WTC11 (cell line): ENCODE results near the gene HRH3. TPM values are rescaled to one million over a fixed set of nuclear protein-coding genes. Genes with fewer than 3 reads are reported as not detected.

Experiments
- ATAC-seq: fragments of 200-7000 bp; cut with Tn5 transposase; 2 replicates; pipeline ENCODE4 v1.10.0; 2021; ENCODE audit warnings: mild to moderate bottlenecking, moderate library complexity
- CTCF ChIA-PET: fragments of 300-600 bp; sonication (Branson Sonifier 250); formaldehyde crosslinking; loops from one replicate; lab custom pipeline; 2021; ENCODE audit warnings: antibody characterized with exemption; lab: Charles Lee
- POLR2A ChIA-PET: fragments of 350-600 bp; sonication (Branson Sonifier 250); formaldehyde crosslinking; loops from one replicate; lab custom pipeline; 2021; ENCODE audit warnings: antibody characterized with exemption; lab: Charles Lee
- DNase-seq: peaks from one replicate; pipeline ENCODE4 v3.0.0; 2021; ENCODE audit warnings: low spot score
- H3K27ac Mint-ChIP-seq: 2 replicates; pipeline ENCODE4 v1.8.0; 2021; ENCODE audit warnings: mixed read lengths
- H3K27me3 Mint-ChIP-seq: 2 replicates; pipeline ENCODE4 v1.8.0; 2021; ENCODE audit warnings: low read depth, mild to moderate bottlenecking, moderate library complexity, mixed read lengths
- H3K36me3 Mint-ChIP-seq: 2 replicates; pipeline ENCODE4 v1.8.0; 2021; ENCODE audit warnings: mixed read lengths
- H3K4me1 Mint-ChIP-seq: 2 replicates; pipeline ENCODE4 v1.8.0; 2022; ENCODE audit warnings: mixed read lengths
- H3K4me3 Mint-ChIP-seq: 2 replicates; pipeline ENCODE4 v1.8.0; 2021; ENCODE audit warnings: mild to moderate bottlenecking, moderate library complexity, mixed read lengths
- H3K9me3 Mint-ChIP-seq: 2 replicates; pipeline ENCODE4 v1.8.0; 2021; ENCODE audit warnings: mixed read lengths
- ELF4 ChIP-seq: sonication (generic); formaldehyde crosslinking; IDR thresholded peaks from 2 replicates; pipeline ENCODE4 v1.8.1; 2022; ENCODE audit warnings: low read depth, mild to moderate bottlenecking, moderate library complexity, missing genetic modification reagents
- ETV6 ChIP-seq: sonication (generic); formaldehyde crosslinking; IDR thresholded peaks from 2 replicates; pipeline ENCODE4 v1.8.1; 2022; ENCODE audit warnings: mild to moderate bottlenecking, missing genetic modification reagents
- NFYB ChIP-seq: sonication (generic); formaldehyde crosslinking; conservative IDR thresholded peaks from 2 replicates; pipeline ENCODE4 v1.8.0; 2022; ENCODE audit warnings: low read depth, missing genetic modification reagents
- NR1H2 ChIP-seq: sonication (generic); formaldehyde crosslinking; IDR thresholded peaks from 2 replicates; pipeline ENCODE4 v1.9.0; 2021; ENCODE audit warnings: mild to moderate bottlenecking, moderate library complexity, missing genetic modification reagents
- RORB ChIP-seq: fragments of 250-450 bp; sonication (Bioruptor Pico); IDR thresholded peaks from 2 replicates; pipeline ENCODE4 v1.9.0; 2021; ENCODE audit warnings: mild to moderate bottlenecking
- TCF7 ChIP-seq: sonication (generic); formaldehyde crosslinking; IDR thresholded peaks from 2 replicates; pipeline ENCODE4 v1.8.0; 2022; ENCODE audit warnings: mild to moderate bottlenecking, low read depth, missing genetic modification reagents, moderate library complexity
- ZNF232 ChIP-seq: sonication (generic); formaldehyde crosslinking; IDR thresholded peaks from 2 replicates; pipeline ENCODE4 v1.8.0; 2022; ENCODE audit warnings: mild to moderate bottlenecking, missing genetic modification reagents
- ZNF396 ChIP-seq: fragments of 250-450 bp; sonication (Bioruptor Pico); IDR thresholded peaks from 2 replicates; pipeline ENCODE4 v1.8.0; 2021; ENCODE audit warnings: mild to moderate bottlenecking, moderate library complexity, borderline replicate concordance
- ZNF416 ChIP-seq: fragments of 250-450 bp; sonication (Bioruptor Pico); IDR thresholded peaks from 2 replicates; pipeline ENCODE4 v1.9.0; 2021; ENCODE audit warnings: mild to moderate bottlenecking, inconsistent platforms
- total RNA-seq: library from RNA; stranded (reverse); gene quantifications from 3 replicates; pipeline ENCODE4 v1.2.3, GENCODE V29; 2021
- TF ChIP-seq, protein P1 (sequence below): sonication (generic); formaldehyde crosslinking; IDR thresholded peaks from 2 replicates; pipeline ENCODE4 v1.8.1; 2023; ENCODE audit warnings: mild to moderate bottlenecking, missing genetic modification reagents
- TF ChIP-seq, protein P2 (sequence below): sonication (generic); formaldehyde crosslinking; IDR thresholded peaks from 2 replicates; pipeline ENCODE4 v1.8.1; 2023; ENCODE audit warnings: mild to moderate bottlenecking, missing genetic modification reagents, moderate library complexity
- TF ChIP-seq, protein P3 (sequence below): sonication (generic); formaldehyde crosslinking; IDR thresholded peaks from 2 replicates; pipeline ENCODE4 v1.8.0; 2022; ENCODE audit warnings: mild to moderate bottlenecking, missing genetic modification reagents
- TF ChIP-seq, protein P4 (sequence below): sonication (generic); formaldehyde crosslinking; IDR thresholded peaks from 2 replicates; pipeline ENCODE4 v1.8.1; 2022; ENCODE audit warnings: missing genetic modification reagents, borderline replicate concordance
- TF ChIP-seq, protein P5 (sequence below): sonication (generic); formaldehyde crosslinking; IDR thresholded peaks from 2 replicates; pipeline ENCODE4 v1.8.0; 2023; ENCODE audit warnings: mild to moderate bottlenecking, missing genetic modification reagents
- TF ChIP-seq, protein P6 (sequence below): sonication (generic); formaldehyde crosslinking; conservative IDR thresholded peaks from 2 replicates; pipeline ENCODE4 v1.8.1; 2022; ENCODE audit warnings: mild to moderate bottlenecking, missing genetic modification reagents

The HRH3 gene
- total RNA-seq, 1 experiment from 2014 or later = 3.3 TPM

DNA sequence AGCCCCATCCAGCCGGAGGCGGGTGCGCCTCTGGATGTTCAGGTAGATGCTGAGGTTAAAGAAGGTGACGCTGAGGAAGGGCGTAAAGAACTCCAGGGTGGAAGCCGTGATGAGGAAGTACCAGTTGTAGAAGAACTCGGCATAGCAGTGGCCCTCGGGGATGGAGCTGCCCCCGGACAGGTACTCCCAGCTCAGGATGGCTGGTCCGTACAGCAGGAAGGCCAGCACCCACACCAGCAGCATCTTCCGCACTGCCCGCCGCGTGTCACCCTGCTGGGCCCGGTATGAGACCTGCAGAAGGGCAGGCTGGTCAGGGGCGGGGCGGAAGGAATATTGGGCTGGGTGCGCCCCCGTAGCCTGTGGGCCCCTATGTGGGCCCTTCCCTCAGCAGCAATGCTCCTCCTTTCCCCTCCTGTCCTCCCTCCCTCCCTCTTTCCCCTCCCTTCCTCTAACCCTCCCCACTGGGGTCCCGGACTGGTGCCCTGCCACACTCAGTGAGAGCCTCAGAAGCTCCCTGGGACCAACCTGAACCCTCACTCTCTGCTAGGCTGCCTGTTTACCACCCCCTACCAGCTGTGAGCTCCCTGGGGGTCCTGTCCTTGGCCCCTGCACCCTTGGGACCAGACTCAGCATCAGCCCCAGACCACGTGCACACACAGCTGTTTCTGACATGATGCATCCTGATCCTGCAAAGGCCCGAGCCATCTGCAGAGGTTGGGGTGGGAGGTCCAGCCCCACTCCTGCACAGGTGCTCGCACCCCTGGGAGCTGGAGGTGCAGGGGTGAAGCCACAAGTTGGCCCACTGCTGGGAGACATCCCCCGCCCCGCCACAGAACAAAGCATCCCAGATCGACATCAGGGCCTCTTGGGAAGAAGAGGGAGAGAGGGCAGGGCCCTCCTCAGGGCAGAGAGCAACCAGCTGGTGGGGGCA lies 3.2 kb downstream of the HRH3 start:
- Mint-ChIP-seq H3K36me3 (no peaks in the 10 kb centered on the region), H3K4me3 (no peak overlapping the region), H3K4me1 (peaks cover 17% of the 10 kb centered on the region), H3K9me3 (no peaks in the 10 kb centered on the region), H3K27me3 (peaks cover 32% of the 10 kb centered on the region), H3K27ac (no peak overlapping the region)
- DNase-seq = no peak
- no peak for ATAC-seq
- ChIA-PET CTCF (interaction anchor here (2.2 kb wide), 1 partner anchor 60 kb away, joined by 6 read pairs; no protein-coding TSS in a partner anchor), POLR2A (no interaction called here)
- no peak for TF ChIP-seq ETV6 (CRISPR knock-in tag)
- TF ChIP-seq RORB = no peak
- TF ChIP-seq NFYB = no peak
- TF ChIP-seq, protein P1, sequence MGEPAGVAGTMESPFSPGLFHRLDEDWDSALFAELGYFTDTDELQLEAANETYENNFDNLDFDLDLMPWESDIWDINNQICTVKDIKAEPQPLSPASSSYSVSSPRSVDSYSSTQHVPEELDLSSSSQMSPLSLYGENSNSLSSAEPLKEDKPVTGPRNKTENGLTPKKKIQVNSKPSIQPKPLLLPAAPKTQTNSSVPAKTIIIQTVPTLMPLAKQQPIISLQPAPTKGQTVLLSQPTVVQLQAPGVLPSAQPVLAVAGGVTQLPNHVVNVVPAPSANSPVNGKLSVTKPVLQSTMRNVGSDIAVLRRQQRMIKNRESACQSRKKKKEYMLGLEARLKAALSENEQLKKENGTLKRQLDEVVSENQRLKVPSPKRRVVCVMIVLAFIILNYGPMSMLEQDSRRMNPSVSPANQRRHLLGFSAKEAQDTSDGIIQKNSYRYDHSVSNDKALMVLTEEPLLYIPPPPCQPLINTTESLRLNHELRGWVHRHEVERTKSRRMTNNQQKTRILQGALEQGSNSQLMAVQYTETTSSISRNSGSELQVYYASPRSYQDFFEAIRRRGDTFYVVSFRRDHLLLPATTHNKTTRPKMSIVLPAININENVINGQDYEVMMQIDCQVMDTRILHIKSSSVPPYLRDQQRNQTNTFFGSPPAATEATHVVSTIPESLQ (CRISPR knock-in tag) = no peak
- TF ChIP-seq, protein P2, sequence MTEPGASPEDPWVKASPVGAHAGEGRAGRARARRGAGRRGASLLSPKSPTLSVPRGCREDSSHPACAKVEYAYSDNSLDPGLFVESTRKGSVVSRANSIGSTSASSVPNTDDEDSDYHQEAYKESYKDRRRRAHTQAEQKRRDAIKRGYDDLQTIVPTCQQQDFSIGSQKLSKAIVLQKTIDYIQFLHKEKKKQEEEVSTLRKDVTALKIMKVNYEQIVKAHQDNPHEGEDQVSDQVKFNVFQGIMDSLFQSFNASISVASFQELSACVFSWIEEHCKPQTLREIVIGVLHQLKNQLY = no peak
- TF ChIP-seq ELF4 (CRISPR knock-in tag) = no peak
- TF ChIP-seq, protein P3, sequence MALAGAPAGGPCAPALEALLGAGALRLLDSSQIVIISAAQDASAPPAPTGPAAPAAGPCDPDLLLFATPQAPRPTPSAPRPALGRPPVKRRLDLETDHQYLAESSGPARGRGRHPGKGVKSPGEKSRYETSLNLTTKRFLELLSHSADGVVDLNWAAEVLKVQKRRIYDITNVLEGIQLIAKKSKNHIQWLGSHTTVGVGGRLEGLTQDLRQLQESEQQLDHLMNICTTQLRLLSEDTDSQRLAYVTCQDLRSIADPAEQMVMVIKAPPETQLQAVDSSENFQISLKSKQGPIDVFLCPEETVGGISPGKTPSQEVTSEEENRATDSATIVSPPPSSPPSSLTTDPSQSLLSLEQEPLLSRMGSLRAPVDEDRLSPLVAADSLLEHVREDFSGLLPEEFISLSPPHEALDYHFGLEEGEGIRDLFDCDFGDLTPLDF (CRISPR knock-in tag) = no peak
- TF ChIP-seq, all 79 proteins: peak for 0

DNA sequence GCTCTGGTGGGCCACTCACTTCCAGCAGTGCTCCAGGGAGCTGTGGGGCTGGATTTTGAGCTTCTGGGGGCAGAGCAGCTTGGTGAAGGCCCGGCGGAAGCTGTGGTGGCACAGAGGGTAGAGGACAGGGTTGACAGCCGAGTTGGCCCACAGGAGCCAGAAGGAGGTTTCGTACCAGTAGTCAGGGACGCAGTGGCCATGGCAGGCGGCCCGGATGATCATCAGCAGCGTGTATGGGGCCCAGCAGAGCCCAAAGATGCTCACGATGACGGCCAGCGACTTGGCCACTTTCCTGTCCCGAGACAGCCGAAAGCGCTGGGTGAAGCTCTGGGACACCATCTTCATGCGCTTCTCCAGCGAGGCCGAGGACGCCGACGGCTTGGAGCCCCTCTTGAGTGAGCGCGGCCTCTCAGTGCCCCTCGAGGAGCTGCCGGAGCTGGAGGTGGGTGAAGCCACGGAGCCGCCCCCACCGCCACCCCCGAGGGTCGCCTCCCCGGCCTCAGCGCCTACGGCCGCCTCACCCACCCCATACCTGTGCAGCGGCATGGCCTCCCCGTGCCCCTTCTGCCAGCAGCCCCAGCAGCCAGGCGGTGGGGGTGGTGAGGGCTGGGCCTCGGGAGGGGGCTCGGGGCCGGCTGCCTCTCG lies 4.0 kb downstream of the HRH3 start:
- Mint-ChIP-seq H3K36me3 (no peaks in the 10 kb centered on the region), H3K9me3 (no peaks in the 10 kb centered on the region), H3K27me3 (peaks cover 24% of the 10 kb centered on the region), H3K4me3 (no peak overlapping the region), H3K27ac (no peak overlapping the region), H3K4me1 (peaks cover 15% of the 10 kb centered on the region)
- ChIA-PET POLR2A (no interaction called here), CTCF (no interaction called here)
- DNase-seq (no peak), ATAC-seq (no peak)
- TF ChIP-seq NR1H2 (CRISPR knock-in tag) (no peak), ZNF396 (CRISPR knock-in tag) (no peak), TCF7 (CRISPR knock-in tag) (no peak), ZNF416 (no peak), ZNF232 (CRISPR knock-in tag) (no peak), NFYB (no peak)
- TF ChIP-seq, protein P1 (CRISPR knock-in tag) = no peak
- TF ChIP-seq, protein P4, sequence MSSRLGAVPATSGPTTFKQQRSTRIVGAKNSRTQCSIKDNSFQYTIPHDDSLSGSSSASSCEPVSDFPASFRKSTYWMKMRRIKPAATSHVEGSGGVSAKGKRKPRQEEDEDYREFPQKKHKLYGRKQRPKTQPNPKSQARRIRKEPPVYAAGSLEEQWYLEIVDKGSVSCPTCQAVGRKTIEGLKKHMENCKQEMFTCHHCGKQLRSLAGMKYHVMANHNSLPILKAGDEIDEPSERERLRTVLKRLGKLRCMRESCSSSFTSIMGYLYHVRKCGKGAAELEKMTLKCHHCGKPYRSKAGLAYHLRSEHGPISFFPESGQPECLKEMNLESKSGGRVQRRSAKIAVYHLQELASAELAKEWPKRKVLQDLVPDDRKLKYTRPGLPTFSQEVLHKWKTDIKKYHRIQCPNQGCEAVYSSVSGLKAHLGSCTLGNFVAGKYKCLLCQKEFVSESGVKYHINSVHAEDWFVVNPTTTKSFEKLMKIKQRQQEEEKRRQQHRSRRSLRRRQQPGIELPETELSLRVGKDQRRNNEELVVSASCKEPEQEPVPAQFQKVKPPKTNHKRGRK (CRISPR knock-in tag) = no peak
- TF ChIP-seq, protein P5, sequence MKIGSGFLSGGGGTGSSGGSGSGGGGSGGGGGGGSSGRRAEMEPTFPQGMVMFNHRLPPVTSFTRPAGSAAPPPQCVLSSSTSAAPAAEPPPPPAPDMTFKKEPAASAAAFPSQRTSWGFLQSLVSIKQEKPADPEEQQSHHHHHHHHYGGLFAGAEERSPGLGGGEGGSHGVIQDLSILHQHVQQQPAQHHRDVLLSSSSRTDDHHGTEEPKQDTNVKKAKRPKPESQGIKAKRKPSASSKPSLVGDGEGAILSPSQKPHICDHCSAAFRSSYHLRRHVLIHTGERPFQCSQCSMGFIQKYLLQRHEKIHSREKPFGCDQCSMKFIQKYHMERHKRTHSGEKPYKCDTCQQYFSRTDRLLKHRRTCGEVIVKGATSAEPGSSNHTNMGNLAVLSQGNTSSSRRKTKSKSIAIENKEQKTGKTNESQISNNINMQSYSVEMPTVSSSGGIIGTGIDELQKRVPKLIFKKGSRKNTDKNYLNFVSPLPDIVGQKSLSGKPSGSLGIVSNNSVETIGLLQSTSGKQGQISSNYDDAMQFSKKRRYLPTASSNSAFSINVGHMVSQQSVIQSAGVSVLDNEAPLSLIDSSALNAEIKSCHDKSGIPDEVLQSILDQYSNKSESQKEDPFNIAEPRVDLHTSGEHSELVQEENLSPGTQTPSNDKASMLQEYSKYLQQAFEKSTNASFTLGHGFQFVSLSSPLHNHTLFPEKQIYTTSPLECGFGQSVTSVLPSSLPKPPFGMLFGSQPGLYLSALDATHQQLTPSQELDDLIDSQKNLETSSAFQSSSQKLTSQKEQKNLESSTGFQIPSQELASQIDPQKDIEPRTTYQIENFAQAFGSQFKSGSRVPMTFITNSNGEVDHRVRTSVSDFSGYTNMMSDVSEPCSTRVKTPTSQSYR (CRISPR knock-in tag) = no peak
- TF ChIP-seq, protein P6, sequence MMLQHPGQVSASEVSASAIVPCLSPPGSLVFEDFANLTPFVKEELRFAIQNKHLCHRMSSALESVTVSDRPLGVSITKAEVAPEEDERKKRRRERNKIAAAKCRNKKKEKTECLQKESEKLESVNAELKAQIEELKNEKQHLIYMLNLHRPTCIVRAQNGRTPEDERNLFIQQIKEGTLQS = no peak
- TF ChIP-seq, protein P2 = no peak
